GM19099 (cell line): Measurements from ENCODE around the gene TNFRSF1B.

Source experiments
- POLR2A ChIP-seq: IDR thresholded peaks from 3 replicates; pipeline ENCODE4 v1.6.1; 2011; ENCODE audit warnings: low read depth; ENCODE audit not compliant: insufficient read length; ENCODE audit errors: extremely low read depth

TNFRSF1B gene

DNA sequence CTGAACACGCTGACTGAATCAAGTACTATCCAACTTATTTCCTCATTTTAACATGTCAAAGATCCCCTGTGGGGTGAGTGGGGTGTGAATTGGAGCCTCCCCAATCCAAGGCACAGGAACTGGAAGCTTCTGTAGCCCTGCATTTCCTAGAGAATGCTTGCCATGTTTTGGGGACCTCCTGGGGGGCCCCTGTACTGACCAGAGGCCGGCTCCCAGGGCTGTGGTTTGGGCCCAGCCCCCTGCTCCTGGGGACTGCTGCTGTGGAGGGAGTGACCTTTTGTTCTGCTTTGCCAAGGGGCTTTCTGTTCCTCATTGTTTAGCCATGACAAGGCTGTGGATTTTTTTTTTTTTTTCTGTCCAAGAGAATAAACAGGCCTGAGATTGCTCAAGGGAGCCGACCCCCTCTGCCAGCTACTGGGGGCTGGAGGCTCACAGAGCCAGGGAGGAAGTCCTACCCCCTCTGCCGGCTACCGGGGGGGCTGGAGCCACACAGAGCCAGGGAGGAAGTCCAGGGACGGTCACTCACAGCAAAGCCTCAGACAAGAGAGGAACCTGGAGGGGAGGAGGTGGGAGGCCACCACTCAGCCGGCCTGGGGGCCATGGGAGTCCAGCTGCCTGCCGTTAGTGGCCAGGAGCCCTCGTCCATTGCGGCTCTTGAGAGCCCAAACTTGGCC is 17.4 kb downstream of the TNFRSF1B start:
- TF ChIP-seq POLR2A = no peak

DNA sequence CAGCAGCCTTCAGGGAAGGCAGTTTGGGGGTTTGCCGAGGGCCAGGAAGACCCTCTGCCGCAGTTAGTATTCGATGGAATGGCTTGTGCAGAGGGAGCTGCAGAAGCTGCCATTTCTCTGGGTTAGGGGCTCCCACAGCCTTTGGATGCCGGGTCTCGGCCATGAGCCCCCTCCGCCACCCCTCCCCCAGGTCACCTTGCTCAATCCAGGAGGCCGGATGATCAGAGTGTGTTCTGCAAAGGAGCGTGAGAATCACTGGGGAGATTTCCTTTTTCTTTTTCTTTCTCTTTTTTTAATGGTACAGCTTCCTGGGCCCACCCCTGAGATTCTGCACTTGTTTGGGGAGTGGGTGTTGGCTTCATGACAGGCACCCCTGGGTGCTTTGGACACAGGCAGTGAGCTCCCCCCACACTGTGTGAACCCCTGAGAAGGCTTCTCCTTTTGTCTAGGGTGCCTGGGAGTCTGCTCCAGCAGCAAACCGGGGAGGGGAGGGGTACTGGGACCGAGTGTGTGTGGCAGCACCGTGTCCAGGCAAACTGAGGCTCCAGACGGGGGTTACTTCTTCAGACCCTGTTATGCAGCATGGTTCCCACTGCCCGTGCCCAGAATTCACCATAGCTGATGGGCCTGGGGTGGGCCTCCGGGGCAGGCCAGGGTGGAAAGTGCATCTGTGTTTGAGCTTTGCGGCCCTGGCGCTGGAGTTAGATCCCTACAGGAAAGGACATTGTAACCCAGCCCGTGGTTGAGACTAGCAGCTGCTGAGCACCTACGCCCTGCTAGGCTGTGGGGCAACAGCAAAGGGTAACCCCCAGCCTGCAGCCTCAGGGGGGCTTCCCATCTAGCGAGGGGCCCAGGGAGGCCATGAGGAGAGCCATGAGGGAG is 18.5 kb downstream of the TNFRSF1B start:
- no peak for TF ChIP-seq POLR2A

DNA sequence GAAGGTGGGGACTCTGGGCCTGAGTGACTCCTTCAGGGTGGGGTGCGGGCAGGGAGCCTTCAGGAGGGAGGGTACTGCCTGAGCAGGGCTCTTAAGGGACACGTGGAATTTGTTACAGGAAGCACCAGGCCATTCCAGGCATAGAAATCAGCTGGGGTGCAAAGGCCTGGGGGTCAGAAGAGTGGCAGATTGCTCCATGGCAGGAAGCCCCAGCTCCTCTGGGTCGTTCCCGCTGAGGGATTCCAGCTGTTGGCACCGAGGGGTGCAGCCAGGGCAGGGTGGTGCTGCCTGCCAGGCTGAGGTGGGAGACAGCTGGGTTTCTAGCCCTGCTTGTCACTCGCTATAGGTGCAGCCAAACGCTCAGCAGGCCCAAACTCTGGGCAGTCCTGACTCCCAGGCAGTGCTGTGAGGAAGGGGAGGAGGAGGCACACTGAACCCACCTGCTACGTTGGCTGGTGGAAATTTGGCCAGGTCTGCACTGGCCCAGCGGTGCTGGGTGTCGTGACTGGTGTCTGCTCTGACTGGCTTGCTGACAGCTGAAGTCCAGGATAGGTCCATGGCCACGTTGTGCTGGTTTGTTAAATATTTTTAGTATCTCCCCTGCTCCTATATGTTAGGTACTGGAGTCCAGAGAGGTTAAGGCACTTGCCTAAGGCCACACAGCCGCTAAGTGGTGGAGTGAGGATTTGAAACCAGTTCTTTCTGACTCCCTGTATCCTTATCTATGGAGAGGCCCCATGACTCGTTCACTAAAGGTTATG is 19.3 kb downstream of the TNFRSF1B start:
- TF ChIP-seq POLR2A = no peak

DNA sequence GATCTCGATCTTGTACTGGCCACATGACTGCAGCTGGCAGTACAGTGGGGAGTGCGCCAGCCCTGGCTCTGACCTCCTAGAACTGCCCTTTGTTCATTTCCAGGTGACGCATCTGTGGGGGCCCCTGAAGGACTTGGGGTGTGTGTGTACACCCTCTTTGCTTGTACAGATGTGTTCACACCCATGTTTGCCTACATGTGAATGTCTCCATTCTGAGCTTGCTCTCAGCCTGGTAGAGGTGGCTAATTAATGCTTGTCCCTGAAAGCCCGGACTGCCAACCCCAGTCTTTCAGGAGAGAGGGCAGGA is 19.8 kb downstream of the TNFRSF1B start:
- no peak for TF ChIP-seq POLR2A

DNA sequence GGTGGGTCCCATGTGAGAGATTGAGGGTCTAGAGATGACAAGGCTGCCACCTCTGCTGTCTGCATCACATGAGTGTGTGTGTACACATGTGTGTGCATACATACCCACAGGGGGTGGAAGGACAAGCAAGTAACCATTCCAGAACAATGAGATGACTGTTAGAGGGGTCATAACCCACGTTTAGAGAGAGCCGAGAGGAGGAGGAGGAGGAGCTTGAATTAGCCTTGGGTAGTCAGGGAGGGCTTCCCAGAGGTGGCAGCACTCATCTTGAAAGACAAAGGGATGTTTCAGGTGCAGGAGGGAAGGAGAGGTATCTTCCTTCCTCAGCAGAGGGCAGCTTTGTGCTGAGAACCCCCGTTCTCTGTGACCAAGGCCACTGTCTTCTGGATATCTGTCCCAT is 21.3 kb downstream of the TNFRSF1B start:
- TF ChIP-seq POLR2A = no peak

DNA sequence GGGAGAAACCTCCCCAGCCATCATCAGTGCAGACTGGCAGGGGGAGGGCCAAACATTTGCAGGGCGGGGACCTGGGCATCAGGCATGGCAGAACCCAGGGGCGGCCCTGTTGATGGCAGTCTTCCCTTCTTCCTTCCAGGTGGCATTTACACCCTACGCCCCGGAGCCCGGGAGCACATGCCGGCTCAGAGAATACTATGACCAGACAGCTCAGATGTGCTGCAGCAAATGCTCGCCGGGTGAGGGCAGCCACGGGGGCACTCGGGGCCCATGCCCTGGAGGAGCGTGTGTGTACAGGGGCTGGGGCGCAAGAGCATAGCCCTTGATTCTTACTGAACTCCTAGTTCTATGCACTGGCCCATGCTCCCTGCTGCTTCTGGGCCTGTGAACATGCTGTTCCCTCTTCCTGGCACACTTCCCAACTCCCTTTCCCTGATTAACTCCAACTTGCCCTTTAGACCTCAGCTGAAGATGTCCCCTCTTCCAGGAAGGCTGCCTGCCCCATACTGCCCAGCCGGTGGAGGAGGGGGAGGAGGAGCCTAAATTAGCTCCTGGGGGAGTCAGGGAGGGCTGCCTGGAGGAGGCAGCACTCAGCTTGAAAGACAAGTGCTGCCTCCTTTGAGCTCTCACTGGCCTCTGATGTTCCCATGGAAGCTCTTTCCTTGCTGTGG is 22.0 kb downstream of the TNFRSF1B start:
- no peak for TF ChIP-seq POLR2A

DNA sequence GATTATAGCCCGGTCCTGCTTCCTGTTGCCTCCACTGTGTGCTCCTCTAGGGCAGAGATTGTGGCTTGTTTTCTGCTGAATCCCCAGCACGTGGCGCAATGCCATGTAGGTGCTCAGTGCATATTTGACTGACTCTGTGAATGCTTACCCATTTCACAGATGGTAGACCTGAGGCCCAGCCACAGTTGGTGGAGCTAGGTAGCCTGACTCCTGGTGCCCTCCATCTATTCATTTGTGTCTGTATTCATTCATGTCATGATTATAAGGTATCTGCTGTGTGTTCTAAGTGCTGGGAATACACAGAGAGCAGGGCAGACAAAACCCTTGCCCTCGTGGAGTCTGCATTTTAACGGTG is 22.5 kb downstream of the TNFRSF1B start:
- no peak for TF ChIP-seq POLR2A

DNA sequence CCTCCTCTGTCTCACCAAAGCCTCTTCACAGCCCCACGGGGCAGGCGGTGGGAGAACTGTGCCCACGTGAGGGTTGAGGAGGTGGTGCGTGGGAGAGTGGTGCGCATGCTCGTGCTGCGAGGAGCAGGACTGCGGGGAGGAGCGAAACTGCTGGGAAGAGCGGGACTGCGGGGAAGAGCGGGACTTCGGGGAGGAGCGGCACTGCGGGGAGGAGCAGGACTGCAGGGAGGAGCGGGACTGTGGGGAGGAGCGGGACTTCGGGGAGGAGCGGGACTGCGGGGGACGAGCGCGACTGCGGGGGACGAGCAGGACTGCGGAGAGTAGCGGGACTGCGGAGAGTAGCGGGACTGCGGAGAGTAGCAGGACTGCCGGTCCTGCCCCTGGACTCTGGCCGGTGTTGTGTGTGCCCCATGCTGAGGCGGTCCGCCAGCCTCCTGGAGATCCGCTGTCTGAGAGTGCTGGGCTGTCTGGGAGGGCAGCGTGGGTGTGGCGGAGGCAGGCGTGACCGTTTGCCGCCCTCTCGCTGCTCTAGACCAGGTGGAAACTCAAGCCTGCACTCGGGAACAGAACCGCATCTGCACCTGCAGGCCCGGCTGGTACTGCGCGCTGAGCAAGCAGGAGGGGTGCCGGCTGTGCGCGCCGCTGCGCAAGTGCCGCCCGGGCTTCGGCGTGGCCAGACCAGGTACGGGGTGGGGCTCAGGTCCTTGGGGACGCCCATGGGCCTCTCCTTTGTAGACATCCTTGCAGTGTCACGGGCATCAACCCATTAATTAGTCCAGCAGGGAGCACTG is 24.6 kb downstream of the TNFRSF1B start:
- TF ChIP-seq POLR2A = no peak

DNA sequence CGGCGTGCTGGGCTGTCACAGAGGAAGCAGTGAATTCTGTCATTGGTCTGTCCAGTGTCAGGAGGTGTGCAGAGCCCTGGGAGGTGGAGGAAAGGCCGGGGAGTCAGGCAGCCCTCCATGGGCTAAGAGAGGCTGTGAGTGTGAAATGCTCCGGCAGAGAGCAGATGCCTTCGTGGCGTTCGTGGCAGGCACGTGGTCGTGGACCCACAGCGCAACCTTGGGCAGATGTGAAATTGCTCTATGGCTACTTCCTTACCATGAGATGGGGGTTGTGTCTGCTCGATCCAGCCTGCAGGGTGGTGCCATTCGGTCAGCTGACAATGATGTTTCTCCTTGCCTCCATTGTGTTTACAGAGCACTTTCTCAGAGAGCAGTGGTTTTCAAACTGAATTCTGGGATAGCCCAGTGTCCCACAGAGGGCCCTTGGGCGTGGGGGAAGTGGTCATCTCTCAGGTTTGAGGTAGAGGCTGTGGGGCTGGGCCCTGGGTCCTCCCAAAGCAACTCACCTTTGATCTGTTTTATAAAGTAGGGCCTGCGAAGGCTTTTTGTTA is 27.9 kb downstream of the TNFRSF1B start:
- TF ChIP-seq POLR2A = no peak

DNA sequence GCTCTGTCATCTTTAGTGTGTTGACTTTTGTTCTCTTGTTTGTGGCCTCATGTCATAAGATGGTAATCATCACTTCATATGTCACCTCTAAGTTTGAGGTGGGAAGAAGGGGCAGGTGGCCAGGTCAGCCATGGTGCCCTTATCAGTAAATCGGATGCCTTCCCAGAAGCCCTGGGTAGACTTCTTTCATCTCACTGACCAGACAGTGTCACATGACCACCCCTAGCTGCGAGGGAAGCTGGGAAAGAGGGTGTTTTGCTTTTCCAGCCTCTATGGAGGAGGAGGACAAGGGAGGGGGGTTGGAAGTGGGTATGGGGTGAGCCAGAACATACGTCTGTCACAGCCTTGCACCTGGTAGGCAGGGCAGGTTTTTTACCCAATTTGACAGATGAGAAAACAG is 28.6 kb downstream of the TNFRSF1B start:
- TF ChIP-seq POLR2A = no peak

DNA sequence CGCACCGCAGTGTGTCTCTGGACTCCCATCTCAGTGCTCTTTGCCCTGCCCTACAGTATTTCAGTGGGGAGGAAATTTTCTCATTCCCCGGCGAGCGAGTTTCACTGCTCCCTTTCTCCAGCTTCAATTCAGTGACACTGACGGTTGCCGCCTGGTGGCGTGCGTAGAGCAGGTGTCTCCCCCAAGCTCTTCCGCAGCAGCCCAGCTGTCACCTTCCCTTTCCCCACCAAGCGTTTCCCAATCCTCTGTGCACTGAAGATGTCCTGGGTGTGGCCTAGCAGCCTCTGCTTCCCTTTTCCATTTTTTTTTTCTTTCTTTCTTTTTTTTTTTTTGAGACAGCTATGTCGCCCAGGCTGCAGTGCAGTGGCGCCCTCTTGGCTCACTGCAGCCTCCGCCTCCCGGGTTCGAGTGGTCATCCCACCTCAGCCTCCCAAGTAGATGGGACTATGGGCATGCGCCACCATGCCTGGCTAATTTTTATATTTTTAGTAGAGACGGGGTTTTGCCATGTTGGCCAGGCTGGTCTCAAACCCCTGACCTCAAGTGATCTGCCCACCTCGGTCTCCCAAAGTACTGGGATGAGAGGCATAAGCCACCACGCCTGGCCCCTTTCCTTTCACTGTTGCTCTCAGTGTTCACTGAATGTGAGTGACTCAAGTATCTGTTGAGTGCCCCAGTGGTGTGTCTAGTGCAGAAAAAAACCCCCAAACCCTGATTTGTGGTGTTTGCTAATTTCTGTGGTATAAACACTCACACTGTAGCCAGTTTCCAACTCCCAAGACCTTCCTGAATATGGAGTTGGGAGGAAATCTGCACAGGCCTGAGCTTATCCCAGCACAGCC is 30.1 kb downstream of the TNFRSF1B start:
- TF ChIP-seq POLR2A = no peak

DNA sequence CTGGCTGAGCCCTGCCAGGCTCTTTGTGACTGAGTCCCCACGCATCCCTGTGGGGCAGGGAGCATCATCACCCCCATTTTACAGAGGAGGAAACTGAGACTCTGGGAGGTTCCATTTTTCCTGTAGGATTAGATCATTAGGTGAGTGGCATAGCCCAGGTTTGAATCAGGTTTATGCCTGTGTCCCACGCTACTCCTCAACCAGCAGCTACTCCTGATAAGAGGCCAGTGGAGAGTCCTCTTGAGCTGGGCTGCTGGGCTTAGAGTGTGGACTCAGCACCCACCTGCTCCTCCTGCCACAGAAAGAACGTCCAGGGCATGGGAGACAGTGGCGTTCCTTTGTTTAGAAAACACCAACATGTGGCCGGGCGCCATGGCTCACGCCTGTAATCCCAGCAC is 30.7 kb downstream of the TNFRSF1B start:
- no peak for TF ChIP-seq POLR2A

DNA sequence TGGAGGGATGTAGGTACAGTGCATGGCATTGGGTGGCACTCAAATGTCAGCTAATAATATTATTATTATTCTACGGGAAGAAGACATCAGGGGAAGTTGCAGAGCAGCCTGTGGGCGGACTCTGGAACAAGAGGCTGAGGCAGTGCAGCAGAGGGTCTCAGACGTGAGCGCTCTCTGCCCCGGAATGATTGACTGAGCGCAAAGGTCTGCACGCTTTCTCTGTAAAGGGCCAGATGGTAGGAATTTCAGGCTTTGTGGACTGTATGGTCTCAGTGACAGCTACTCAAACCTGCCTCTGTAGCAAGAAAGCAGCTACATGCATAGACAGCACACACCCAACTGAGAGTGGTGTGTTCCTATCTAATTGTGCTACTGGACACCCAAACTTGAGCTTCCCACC is 33.4 kb downstream of the TNFRSF1B start:
- no peak for TF ChIP-seq POLR2A

DNA sequence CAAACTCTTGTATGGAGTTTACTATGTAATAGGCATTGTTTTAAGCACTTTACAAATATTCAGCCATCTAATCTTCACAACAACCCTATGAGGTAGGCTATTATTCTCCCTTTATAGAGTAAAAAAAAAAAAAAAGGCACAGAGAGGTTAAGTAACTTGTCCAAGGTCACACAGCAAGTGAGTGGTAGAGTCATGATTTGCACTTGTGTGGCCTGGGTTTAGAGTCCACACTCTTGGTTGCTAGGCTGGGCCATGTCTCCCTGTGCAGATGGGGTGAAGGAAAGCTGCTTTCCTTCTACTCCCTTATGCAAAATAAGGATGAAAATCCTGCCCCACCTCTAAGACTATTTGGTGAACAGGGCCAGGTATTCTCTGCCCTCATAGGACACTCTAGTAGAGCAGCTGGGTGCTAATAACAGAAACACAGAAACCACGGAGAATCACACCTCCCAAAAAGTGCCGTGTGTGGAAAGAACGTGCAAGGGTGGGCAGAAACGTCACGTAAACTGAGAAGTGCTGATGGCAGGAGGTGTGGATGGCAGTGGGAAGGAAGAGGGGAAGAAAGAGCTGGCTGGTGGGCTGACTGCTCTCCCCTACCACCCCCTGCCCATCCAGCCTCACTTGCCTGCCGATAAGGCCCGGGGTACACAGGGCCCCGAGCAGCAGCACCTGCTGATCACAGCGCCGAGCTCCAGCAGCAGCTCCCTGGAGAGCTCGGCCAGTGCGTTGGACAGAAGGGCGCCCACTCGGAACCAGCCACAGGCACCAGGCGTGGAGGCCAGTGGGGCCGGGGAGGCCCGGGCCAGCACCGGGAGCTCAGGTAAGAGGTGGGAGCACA is 34.8 kb downstream of the TNFRSF1B start:
- no peak for TF ChIP-seq POLR2A
